ENCODE data around the gene ATRNL1.

Gene ATRNL1

GRCh38 chr10:115831016-115831415, 737.9 kb downstream of the ATRNL1 start:
- no peak for DNase-seq (ENCODE audit: low read depth)

GRCh38 chr10:115833119-115833518, 740.0 kb downstream of the ATRNL1 start:
- no peak for TF ChIP-seq CTCF (IDR thresholded peaks at IDR 0.05; ENCODE audit: insufficient read depth, low read depth, low read length, missing control alignments)
- no peak for DNase-seq (ENCODE audit: low read depth)
- no peak overlapping the region for H3K4me3 ChIP-seq (ENCODE audit: low read length)

More at GRCh38 chr10:115831016-115831415, 737.9 kb downstream of the ATRNL1 start:
- no peak for TF ChIP-seq CTCF (IDR thresholded peaks at IDR 0.05; ENCODE audit: insufficient read depth, low read depth, low read length, missing control alignments)
- no peak overlapping the region for H3K4me3 ChIP-seq (ENCODE audit: low read length)

GRCh38 chr10:115844591-115844990, 751.4 kb downstream of the ATRNL1 start:
- TF ChIP-seq CTCF (IDR thresholded peaks at IDR 0.05; ENCODE audit: insufficient read depth, low read depth, low read length, missing control alignments) = no peak
- DNase-seq (ENCODE audit: low read depth) = no peak

GRCh38 chr10:115845921-115846320, 752.8 kb downstream of the ATRNL1 start:
- no peak for DNase-seq (ENCODE audit: low read depth)
- no peak overlapping the region for H3K4me3 ChIP-seq (ENCODE audit: low read length)
- TF ChIP-seq CTCF (IDR thresholded peaks at IDR 0.05; ENCODE audit: insufficient read depth, low read depth, low read length, missing control alignments) = no peak

More at GRCh38 chr10:115844591-115844990, 751.4 kb downstream of the ATRNL1 start:
- H3K4me3 ChIP-seq (ENCODE audit: low read length) = no peak overlapping the region

GRCh38 chr10:115846528-115846927, 753.4 kb downstream of the ATRNL1 start:
- no peak overlapping the region for H3K4me3 ChIP-seq (ENCODE audit: low read length)
- no peak for DNase-seq (ENCODE audit: low read depth)
- no peak for TF ChIP-seq CTCF (IDR thresholded peaks at IDR 0.05; ENCODE audit: insufficient read depth, low read depth, low read length, missing control alignments)

GRCh38 chr10:115849197-115849596, 756.0 kb downstream of the ATRNL1 start:
- no peak for DNase-seq (ENCODE audit: low read depth)
- H3K4me3 ChIP-seq (ENCODE audit: low read length) = no peak overlapping the region
- TF ChIP-seq CTCF (IDR thresholded peaks at IDR 0.05; ENCODE audit: insufficient read depth, low read depth, low read length, missing control alignments) = no peak

- no peak for DNase-seq (ENCODE audit: low read depth)
- no peak overlapping the region for H3K4me3 ChIP-seq (ENCODE audit: low read length)
- no peak for TF ChIP-seq CTCF (IDR thresholded peaks at IDR 0.05; ENCODE audit: insufficient read depth, low read depth, low read length, missing control alignments)
Observed at GRCh38 chr10:115850666-115851065, 757.5 kb downstream of the ATRNL1 start.

All from epithelial cell of esophagus (primary cell).